HG03457 (cell line): Measurements from ENCODE around the gene LRRC49.
"Not testable (repeated sequence)": the region's sequence is repeated elsewhere in the genome, so short reads cannot be mapped to it uniquely, and the experiment has no call there.

Source experiments
- ATAC-seq: cut with Tn5 transposase; IDR thresholded peaks from one replicate; pipeline ENCODE4 v1.9.1; 2021; ENCODE audit warnings: moderate number of reproducible peaks; ENCODE audit not compliant: unreplicated experiment

The LRRC49 gene

DNA sequence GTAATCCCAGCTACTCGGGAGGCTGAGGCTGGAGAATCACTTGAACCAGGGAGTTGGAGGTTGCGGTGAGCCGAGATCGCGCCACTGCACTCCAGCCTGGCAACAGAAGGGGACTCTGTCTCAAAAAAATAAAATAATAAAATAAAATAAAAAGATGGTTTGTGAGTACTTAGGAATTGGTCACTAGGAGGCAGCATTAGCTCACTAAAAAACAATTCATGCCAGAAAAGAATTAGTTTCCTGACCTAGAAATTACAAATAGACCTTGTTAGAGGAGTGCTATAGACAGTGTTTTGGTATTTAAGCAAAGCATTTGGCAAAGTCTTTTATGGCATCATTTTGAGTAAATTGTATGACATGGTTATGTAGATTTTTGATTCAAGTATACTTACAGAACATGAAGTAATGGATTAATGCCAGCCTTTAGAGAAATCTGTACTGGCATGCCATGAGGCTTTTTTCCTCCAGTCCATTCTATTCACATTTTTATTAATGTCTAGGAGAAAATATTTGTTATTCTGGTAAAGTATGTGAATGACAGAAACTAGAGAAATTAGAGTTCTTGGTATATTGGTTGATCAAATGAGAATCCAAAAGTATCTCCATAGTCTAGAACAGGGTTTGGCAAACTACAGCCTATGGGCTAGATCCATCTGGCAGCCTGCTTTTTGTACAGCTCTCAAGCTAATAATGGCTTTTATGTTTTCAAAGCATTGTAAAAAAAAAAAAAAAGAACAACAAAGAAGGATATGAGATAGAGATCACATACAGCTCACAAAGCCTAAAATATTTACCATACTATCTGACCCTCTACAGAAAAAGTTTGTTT is 81.6 kb downstream of the LRRC49 start:
- no peak for ATAC-seq

DNA sequence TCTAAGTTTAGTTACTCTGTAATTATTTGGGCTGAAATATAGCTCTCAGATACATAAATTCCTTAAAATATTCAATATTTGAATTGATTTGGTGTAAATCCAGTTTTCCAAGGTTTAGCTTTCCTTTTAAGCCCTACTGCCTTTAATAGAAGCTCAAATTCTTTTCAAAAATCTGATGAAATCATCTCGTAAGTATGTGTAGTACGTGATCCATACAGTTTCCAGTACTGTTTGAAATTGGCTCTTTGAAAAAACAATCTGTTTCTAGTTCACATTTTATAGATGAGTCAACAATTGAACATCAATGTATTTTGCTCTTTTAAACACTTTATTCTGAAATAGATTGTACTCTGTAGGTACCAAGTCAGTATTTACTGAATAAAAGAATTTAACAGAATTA is 84.2 kb downstream of the LRRC49 start:
- ATAC-seq, result no peak

DNA sequence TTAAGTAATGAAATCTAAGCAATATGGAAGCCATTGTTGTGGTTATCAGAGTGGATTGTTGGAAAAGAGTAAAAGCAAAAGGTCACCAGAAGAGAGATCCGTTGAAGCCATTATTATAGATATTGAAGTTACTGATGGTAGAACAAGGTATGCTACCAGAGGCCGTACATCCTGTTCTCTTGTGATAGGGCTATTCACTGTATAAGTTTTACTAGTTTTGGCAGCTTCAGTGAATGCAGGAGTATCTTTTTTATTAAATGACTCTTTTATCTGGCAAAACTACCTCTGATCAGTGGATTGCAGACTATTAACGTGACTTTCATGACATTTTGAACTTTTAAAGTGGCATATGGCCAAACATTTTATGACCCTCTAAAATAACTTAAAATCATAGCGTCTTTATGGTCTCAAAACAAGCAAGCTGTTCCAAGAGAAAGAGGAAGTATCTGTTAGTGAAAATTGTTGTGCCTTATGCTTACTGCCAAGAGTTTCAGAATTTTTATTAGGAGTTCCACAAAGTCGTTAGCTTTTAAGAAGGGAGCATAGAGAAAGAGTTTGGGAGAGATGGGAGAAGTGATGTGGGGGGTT is 102.9 kb downstream of the LRRC49 start:
- ATAC-seq, result no peak

DNA sequence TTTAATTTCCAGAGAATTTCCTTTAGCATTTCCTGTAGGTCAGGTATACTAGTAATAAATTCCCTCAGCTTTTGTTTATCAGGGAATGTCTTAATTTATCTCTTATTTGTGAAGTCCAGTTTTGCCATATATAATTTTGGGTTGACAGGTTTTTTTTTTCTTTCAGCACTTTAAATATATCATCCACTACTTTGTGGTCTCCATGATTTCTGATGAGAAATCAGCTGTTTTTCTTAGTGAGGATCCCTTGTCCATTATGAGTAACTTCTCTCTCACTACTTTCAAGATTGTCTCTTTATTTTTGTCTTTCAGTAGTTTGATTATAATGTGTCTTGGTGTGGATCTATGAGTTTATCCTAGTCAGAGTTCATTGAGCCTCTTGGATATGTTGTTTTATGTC is 105.7 kb downstream of the LRRC49 start:
- no peak for ATAC-seq

DNA sequence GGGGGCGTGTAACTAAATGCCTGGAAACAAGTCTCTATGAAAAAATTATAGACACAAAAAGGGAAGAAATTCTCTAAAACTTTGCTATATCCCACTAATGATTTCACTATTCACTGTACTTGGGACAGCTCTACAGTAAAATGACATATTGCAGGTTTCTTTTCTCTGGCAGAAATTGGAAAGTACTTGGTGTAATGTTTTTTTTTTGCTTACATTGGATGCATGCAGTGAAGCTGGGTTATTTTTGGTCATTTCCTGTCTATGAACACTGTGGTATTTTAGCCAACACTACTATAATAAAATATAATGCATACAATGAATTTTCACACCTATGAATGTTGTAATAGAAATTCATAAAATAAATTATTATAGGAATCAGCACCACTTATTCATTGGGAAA is 109.7 kb downstream of the LRRC49 start:
- ATAC-seq, result no peak

DNA sequence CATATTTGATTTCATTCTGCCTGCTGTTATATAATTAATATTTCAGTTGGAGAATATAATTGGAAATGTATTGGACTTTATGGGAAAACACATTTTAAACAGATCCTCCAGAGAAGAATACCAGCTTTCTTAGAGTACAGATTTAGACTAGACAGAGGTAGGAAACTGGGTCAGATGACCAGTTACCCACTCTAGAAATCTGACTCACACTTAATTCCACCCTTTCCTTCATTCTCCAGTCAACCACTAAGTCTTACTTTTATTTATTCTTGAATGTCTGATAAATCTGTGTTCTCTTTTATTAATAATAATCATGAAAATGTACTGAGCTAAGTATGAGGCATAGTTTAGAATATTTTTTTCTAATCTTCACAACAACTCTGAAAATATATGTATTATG is 110.7 kb downstream of the LRRC49 start:
- ATAC-seq, result no peak

DNA sequence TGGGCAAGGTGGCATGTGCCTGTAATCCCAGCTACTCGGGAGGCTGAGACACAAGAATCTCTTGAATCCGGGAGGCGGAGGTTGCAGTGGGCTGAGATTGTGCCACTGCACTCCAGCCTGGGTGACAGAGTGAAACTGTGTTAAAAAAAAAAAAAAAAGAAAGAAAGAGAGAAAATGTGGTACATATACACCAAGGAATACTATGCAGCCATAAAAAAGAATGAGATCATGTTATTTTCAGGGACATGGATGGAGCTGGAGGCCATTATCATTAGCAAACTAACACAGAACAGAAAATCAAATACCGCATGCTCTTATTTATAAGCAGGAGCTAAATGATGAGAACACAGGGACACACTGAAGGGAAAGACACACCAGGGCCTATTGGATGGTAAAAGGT is 111.9 kb downstream of the LRRC49 start:
- not testable (repeated sequence) for ATAC-seq

DNA sequence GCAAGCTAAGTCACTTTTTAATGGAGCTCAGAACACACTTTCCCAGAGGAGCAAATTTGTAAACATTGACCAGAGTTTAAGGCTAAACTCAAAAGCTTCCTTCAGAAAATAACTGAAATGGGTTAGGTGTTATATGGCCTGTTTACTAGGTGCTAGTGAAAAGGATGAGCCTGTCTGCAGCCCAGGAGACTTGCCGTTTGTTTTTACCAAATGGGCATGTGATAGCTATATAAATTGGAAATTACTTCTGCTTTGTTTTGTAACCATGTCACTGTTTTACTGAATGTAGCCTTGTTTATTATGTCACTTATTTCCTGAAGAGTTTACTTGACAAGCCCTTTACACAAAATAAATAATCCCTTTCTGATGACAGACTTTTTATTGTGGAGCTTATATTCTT is 113.3 kb downstream of the LRRC49 start:
- ATAC-seq, result no peak

DNA sequence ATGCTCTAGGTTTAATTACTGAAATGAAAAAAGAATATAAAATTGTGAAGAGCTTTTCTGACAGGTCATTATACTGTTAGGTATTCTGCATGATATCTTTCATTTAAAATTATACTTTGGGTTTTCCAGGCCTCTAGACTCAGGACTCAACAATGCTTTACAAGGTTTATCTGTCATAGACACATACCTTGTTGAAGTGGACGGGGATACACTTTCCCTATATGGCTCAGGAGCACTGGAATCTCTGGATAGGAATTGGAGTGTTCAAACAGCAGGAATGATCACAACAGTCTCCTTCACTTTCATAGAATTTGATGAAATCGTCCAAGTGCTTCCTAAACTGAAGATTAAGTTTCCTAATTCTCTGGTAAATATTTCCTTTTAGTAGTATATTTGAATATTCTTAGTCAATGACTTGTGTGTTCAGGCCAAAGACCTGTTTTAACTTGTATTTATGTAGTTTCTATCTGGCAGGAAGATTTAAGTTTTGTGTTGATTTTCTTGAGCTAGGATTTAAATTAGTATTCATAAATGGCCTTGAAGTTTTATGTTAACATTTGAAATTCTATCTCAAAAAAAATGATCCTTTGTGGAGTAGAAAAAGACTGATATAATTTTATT is 115.7 kb downstream of the LRRC49 start:
- ATAC-seq, result no peak

DNA sequence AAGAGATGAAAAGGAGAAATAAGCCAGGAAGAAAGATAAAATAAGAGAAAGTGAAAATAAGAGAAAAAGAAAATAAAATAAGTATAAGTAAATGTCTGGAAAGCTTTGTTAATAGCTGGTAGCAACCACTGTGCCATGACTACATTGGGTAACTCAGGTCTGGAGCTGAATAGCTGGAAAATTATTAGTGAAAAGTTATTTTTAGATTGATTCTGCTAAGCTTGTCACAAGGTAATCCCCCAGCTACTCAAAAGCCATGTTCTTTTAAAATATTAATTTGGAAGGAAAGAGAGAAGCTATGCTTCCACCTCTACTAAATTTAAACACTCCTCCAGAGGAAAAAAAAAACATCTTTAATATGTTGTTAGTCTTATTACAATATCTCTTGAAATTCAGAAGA is 117.8 kb downstream of the LRRC49 start:
- ATAC-seq, result no peak

DNA sequence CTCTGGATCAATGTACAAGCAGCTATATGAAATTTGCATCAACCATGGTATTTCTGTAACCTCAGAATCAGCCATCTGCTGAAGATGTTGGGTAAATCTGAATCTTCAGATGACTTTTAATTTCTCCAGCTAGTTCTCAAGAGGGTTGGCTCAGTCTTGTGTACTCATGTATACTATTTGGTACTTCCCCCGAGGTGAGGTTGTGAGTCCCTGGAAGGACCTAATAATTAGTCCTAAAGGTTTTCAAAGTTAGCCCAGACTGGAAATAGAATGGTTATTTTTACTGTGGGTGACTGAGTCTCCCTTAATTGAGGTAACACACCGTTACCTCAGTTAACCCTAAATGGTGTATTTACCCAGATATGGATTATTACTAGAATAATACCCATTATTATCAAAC is 118.4 kb downstream of the LRRC49 start:
- ATAC-seq, result no peak

DNA sequence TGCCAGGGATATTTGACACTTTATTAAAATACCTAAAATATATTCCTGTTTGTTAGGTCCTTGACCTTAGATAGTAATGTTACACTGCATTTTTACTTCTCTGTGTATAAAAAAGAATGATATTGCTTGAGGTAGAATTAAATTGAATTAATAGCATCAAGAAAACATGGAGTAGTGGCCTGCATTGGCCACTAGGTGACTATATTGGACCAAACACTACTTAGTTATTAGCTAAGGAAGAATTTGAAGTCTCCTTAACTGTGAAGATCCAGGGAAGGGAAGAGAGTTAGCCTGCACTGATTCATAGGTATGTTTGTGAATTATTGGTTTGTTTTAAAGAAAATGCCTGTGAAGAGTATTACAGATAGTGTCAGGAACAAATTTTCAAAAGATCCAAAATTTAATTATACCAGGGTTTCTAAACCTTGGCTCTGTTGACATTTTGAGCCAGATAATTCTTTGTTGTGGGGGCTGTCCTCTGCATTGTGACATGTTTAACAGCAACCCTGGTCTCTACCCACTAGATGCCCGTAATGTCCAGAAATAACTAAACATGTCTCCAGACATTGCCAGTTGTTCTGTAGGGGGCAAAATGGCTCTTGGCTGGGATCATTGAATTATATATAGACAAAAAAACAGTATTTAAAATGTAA is 119.0 kb downstream of the LRRC49 start:
- ATAC-seq, result no peak

DNA sequence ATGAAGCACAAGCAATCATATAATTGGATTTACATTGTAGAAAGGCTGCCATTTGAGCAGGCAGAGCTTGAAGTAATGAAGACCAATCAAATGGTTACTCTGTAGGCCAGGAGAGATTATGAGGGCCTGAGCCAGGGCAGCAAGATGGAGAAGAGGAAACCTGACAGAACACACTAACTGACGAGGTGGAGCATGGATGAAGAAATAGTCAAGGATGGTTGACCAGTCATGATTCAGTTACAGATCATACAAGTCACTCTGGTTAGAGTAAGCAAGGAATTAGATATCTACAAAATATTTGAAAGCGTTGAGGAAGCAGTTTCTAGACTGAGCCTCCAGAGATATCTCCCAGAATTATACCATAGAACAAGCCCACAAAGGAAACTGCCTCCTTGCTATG is 120.8 kb downstream of the LRRC49 start:
- no peak for ATAC-seq

DNA sequence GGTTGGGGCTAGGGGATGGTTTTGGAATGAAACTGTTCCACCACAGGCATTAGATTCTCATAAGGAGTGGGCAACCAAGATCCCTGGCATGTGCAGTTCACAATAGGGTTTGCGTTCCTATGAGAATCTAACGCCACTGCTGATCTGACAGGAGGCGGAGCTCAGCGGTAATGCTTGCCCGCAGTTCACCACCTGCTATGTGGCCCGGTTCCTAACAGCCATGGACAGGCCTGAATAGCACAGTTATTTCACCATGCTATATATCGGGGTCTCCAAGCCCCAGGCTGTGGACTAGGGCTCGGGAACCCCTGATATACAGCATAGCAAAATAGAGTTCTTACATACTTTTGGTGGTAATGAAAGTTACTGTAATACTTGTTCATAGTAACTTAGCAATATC is 122.7 kb downstream of the LRRC49 start:
- no peak for ATAC-seq

DNA sequence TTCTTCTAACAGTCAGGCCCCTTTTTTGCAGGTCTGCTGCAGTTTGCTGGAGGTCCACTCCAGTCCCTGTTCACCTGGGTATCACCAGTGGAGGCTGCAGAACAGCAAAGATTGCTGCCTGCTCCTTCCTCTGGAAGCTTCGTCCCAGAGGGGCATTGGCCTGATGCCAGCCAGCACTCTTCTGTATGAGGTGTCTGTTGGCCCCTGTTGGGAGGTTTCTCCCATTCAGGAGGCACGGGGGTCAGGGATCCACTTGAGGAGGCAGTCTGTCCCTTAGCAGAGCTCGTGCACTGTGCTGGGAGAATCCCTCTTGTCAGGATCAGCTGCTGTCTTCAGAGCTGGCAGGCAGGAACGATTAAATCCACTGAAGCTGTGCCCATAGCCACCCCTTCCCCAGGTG is 138.6 kb downstream of the LRRC49 start:
- ATAC-seq, result not testable (repeated sequence)

DNA sequence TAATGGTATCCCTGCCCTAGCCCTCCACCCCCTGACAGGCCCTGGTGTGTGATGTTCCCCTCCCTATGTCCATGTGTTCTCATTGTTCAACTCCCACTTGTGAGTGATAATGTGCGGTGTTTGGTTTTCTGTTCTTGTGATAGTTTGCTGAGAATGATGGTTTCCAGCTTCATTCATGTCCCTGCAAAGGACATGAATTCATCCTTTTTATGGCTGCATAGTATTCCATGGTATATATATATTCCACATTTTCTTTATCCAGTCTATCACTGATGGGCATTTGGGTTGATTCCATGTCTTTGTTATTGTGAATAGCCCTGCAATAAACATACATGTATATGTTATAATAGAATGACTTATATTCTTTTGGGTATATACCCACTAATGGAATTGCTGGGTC is 142.9 kb downstream of the LRRC49 start:
- not testable (repeated sequence) for ATAC-seq

DNA sequence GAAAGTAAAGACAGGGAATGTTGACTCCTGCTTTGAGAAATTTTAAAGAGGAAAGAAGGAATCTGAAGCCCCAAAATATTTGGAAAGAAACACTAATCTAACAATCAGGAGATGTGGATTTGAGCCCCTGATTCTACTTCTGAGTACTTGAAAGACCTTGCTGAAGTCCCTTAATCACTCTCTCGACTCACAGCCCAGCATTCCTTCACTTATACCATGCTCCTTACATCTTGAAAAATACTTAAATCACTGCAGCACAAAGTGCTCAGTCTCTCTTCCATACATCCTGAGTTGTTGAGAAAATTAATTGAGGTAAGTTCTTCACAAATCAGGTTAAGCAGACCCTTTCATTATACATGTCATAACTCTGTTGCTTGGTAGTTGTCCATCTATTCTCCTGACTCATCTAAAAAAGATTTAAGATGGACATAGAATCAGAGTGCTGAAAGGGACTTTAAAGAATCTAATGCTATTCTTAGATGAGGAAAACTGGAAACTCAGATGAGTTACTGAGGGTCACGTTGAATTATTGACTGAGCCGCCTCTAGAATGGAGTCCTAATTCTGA is 149.8 kb downstream of the LRRC49 start:
- no peak for ATAC-seq

DNA sequence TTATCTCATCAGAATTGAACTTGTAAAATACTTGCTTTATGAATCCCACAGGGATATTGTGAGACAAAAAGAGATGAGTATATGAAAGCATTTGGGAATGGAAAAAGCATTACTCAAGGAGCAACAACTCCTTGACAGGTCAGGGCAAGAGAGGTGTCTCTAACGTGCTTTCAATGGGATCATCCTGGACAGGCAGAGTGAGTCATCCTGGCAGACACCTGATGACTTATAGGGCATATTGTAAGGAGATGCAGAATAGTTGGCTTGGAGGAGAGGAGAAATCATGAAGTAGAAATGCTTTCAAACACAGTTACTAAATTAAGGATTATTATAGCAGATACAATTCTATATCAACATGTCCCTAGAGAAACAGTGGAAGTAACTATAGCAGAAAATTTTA is 150.7 kb downstream of the LRRC49 start:
- no peak for ATAC-seq

DNA sequence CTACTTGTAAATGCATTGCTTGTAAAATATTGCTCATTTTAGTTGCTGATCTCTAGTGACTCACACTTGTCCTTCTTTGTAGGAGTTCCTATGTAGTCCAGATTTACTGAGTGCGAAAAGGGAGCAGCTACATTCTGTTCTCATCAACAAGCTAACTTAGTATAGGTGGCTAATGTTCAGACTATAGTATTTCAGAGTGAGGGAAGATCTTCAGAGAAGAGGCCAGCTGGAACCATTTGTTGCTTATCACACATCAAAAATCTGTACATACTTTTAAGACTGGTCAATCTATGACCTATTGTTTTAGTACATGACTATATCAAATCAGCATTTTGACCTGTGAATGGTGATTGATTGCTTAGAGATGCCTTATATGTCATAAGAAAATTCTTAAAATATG is 151.4 kb downstream of the LRRC49 start:
- no peak for ATAC-seq

DNA sequence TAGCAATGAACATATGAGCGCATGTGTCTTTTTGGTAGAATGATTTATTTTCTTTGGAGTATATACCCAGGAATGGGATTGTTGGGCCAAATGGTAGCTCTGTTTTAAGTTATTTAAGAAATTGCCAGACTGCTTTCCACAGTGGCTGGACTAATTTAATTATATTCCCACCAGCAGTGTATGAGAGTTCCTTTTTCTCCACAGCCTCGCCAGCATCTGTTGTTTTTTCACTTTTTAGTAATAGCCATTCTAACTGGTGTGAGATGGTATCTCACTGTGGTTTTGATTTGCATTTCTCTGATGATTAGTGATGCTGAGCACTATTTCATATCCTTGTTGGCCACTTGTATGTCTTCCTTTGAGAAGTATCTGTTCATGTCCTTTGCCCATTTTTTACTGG is 153.5 kb downstream of the LRRC49 start:
- ATAC-seq, result not testable (repeated sequence)

DNA sequence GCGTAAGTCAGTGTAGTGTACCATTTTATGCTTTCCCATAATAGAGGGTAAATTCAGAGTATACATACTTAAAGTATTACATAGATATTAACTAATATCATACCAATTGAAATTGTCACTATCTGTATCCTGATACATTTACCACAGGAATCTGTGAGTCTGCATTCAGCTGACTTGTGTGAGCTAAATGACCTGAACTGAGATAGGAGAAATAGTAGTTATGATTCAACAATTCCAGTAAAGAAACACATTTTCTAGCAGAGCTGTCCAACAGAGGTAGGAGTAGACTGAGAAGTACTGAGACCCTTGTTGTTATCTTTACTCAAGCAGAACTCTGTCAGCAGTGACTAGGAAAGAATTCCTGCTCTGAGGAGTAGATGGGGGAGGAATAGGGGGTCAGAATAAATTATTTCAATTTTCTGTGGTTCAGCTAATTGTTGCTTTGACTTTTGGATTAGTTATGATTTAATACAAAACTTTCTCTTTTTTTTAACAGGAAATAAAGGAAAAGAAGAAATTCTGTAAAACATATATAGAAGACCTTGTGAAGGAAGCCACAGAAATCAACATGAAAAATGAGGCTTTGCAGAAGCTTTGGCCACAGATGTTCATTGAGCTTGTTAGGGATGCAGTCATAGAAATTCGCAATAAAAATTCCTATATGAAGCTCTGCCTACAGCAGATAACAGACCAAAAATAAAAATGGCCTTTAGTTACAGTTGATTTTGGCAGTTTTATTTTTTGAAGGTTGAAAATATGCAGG is 156.5 kb downstream of the LRRC49 start:
- no peak for ATAC-seq
